Left lung (tissue), 10 donors: ENCODE measurements around the gene UTP15. TPM values are rescaled to one million over a fixed set of nuclear protein-coding genes. Genes with fewer than 3 reads are reported as not detected.
A peak's percentile ranks its signal among the peaks of the same experiment; 100 is the strongest.

Source experiments
- ATAC-seq: fragments of 200-7000 bp; cut with Tn5 transposase; one replicate; pipeline ENCODE4 v1.9.1; 2020; ENCODE audit warnings: moderate library complexity
- DNase-seq, 4 donors: peaks; one replicate each; pipeline ENCODE4 v3.0.0-alpha.2; 2013 to 2020
- H3K27ac ChIP-seq, 2 donors: fragments of 200-600 bp; sonication (generic) in 1 of 2; one replicate each; pipeline versions ENCODE4 v1.5.0 to v1.8.0; 2020 to 2021
- H3K27me3 ChIP-seq, 2 donors: fragments of 200-600 bp; sonication (generic) in 1 of 2; one replicate each; pipeline versions ENCODE4 v1.5.0 to v1.8.0; 2020 to 2021
- H3K36me3 ChIP-seq, 2 donors: fragments of 200-600 bp; sonication (generic) in 1 of 2; one replicate each; pipeline versions ENCODE4 v1.5.0 to v1.8.0; 2020 to 2021
- H3K4me1 ChIP-seq, 2 donors: fragments of 200-600 bp; one replicate each; pipeline ENCODE4 v1.8.0; 2021
- H3K4me3 ChIP-seq, 2 donors: fragments of 200-600 bp; sonication (generic) in 1 of 2; one replicate each; pipeline versions ENCODE4 v1.5.0 to v1.8.0; 2020 to 2021; ENCODE audit warnings: mild to moderate bottlenecking in 1 of 2
- H3K9me3 ChIP-seq, 2 donors: fragments of 200-600 bp; sonication (generic) in 1 of 2; one replicate each; pipeline versions ENCODE4 v1.5.0 to v1.8.0; 2020 to 2021
- CTCF ChIP-seq, 2 donors: fragments of 200-600 bp; sonication (generic) in 1 of 2; IDR thresholded peaks; one replicate each; pipeline versions ENCODE4 v1.5.0 to v1.8.0; 2021; ENCODE audit warnings: antibody characterized with exemption in 2 of 2
- intact Hi-C, 2 donors: fragments of 100-400 bp; cut with DNase I; formaldehyde crosslinking; loops; one replicate each; pipeline versions ENCODE4 v1.11.2 to v1.14.2; 2022
- polyA plus RNA-seq, 6 donors: library from polyadenylated mRNA; unstranded; fragments of 120-200 nt; gene quantifications; one replicate each; pipeline ENCODE4 v1.2.1, GENCODE V29; 2013; ENCODE audit not compliant: insufficient read length in 6 of 6
- total RNA-seq, 2 donors: library from RNA; stranded (reverse); fragmentation: NEBNext Ultra II Directional; extraction: Animal tissue kit (Norgen Biotek cat#: 25700); gene quantifications; one replicate each; pipeline ENCODE4 v1.2.1, GENCODE V29; 2021
- donor health status: DM: no; HTN: yes; CAD: no.
- donor health status: DM: no; HTN: no; CAD: no.

UTP15 gene
- total and polyA plus RNA-seq, 8 donors = 10.9 to 22.6 (median 17.3) TPM

GRCh38 chr5:73623060-73623459, 57.5 kb downstream of the UTP15 start:
- ATAC-seq = no peak
- intact Hi-C loops = no loop called here

GRCh38 chr5:73623901-73624404, 58.4 kb downstream of the UTP15 start:
- H3K4me3 ChIP-seq = no peak overlapping the region
- H3K9me3 ChIP-seq = no peaks in the 10 kb centered on the region
- H3K36me3 ChIP-seq = no peaks in the 10 kb centered on the region
- ATAC-seq (no peak), DNase-seq (no peak)
- peaks cover 0 to 16% of the 10 kb centered on the region in 2 donors for H3K4me1 ChIP-seq
- intact Hi-C loops = no loop called here
- no peak for TF ChIP-seq CTCF (IDR thresholded peaks at IDR 0.05)
- no peak overlapping the region for H3K27ac ChIP-seq
- peaks cover 0 to 44% of the 10 kb centered on the region in 2 donors for H3K27me3 ChIP-seq

More at GRCh38 chr5:73623060-73623459, 57.5 kb downstream of the UTP15 start:
- TF ChIP-seq CTCF (IDR thresholded peaks at IDR 0.05) = no peak
- H3K4me3 ChIP-seq = no peak overlapping the region
- H3K4me1 ChIP-seq = peaks cover 0 to 16% of the 10 kb centered on the region in 2 donors
- H3K36me3 ChIP-seq = no peaks in the 10 kb centered on the region
- H3K27me3 ChIP-seq = peaks cover 0 to 36% of the 10 kb centered on the region in 2 donors
- no peaks in the 10 kb centered on the region for H3K9me3 ChIP-seq
- no peak overlapping the region for H3K27ac ChIP-seq
- no peak for DNase-seq

GRCh38 chr5:73624888-73625287, 59.3 kb downstream of the UTP15 start:
- intact Hi-C loops = no loop called here
- no peaks in the 10 kb centered on the region for H3K9me3 ChIP-seq
- DNase-seq (no peak), ATAC-seq (no peak)
- no peak for TF ChIP-seq CTCF (IDR thresholded peaks at IDR 0.05)
- H3K4me3 ChIP-seq = no peak overlapping the region
- H3K27me3 ChIP-seq = peaks cover 0 to 47% of the 10 kb centered on the region in 2 donors
- H3K36me3 ChIP-seq = no peaks in the 10 kb centered on the region
- H3K4me1 ChIP-seq = peaks cover 0 to 16% of the 10 kb centered on the region in 2 donors
- no peak overlapping the region for H3K27ac ChIP-seq

GRCh38 chr5:73625372-73625943, 59.9 kb downstream of the UTP15 start:
- peaks cover 0 to 16% of the 10 kb centered on the region in 2 donors for H3K4me1 ChIP-seq
- no peaks in the 10 kb centered on the region for H3K36me3 ChIP-seq
- H3K27me3 ChIP-seq = peaks cover 0 to 47% of the 10 kb centered on the region in 2 donors
- no peak for TF ChIP-seq CTCF (IDR thresholded peaks at IDR 0.05)
- H3K27ac ChIP-seq = peak overlapping the region in 1 of 2 donors; percentile 30
- no peaks in the 10 kb centered on the region for H3K9me3 ChIP-seq
- peak; percentile 55 for ATAC-seq
- no peak for DNase-seq
- intact Hi-C loops = no loop called here
- H3K4me3 ChIP-seq = peak overlapping the region; percentile 53 to 57

GRCh38 chr5:73625944-73626811, 60.6 kb downstream of the UTP15 start, which contains the start of gene ARHGEF28:
TSS of gene ARHGEF28 (plus strand) at chr5:73626196. CDS start at chr5:73684852, 58,656 bp downstream.
- peak; percentile 18 to 90 (median 58) for DNase-seq
- no peak for TF ChIP-seq CTCF (IDR thresholded peaks at IDR 0.05)
- peak within 1 kb of the TSS; percentile 53 to 57 for H3K4me3 ChIP-seq
- peak within 1 kb of the TSS in 1 of 2 donors; percentile 30 for H3K27ac ChIP-seq
- no peaks in the 10 kb centered on the region for H3K36me3 ChIP-seq
- peaks cover 0 to 47% of the 10 kb centered on the region in 2 donors for H3K27me3 ChIP-seq
- H3K4me1 ChIP-seq = peaks cover 0 to 16% of the 10 kb centered on the region in 2 donors
- intact Hi-C loops = no loop called here
- ATAC-seq = peak; percentile 96
- H3K9me3 ChIP-seq = no peaks in the 10 kb centered on the region
